GM12874 (cell line): ENCODE results near the gene B4GALT7.

Experiments
- CTCF ChIP-seq: IDR thresholded peaks from 2 replicates; pipeline ENCODE4 v1.5.1; 2011; ENCODE audit warnings: low read depth, mild to moderate bottlenecking, control low read depth, low read length, moderate library complexity; ENCODE audit not compliant: insufficient read depth

The B4GALT7 gene

GRCh38 chr5:177601577-177602457, 1.9 kb downstream of the B4GALT7 start:
- TF ChIP-seq CTCF, result no peak

GRCh38 chr5:177602458-177602830, 2.5 kb downstream of the B4GALT7 start:
- TF ChIP-seq CTCF, result no peak

DNA sequence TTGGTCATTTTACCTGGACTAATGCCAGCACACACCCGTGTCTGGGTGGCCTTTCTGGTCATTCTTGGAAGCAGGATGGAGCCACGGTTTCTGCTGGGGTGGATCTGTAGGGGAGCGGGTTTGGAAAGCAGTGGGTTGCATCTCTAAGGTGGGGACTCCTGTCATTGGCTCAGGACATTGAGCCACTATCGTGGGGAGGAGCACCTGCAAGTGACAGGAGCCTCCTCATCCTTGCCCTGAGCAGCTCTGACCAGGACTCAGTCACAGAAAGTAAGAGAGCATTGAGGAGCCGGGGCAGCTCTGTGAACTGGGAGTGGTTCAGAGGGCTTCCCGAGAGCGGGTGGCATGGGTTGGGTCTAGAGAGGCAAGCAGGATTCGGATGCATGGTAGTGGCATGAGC, 3.7 kb downstream of the B4GALT7 start:
- no peak for TF ChIP-seq CTCF

GRCh38 chr5:177604116-177604521, 4.2 kb downstream of the B4GALT7 start:
- TF ChIP-seq CTCF, result no peak

DNA sequence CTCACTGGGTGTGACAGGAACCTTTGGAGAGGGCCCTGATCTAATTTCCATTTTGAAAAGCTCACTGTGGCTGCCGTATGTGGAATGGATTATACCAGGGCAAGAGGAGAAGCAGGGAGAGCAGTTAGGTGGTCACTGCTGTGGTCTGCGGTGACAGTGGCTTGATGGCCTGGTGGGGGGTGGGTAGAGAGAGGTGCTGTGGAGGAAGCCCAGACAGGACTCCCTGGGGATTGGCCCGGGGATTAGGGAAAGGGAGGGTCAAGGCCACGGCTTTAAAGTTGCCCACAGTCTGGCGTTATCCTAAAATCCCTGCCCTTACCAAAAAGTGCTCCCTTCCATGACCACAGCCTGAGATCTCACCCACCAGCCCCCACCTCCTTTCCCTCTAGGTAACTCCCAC, 4.7 kb downstream of the B4GALT7 start:
- TF ChIP-seq CTCF, result no peak

- TF ChIP-seq CTCF, result no peak
Measured at GRCh38 chr5:177605078-177605477, 5.1 kb downstream of the B4GALT7 start.

DNA sequence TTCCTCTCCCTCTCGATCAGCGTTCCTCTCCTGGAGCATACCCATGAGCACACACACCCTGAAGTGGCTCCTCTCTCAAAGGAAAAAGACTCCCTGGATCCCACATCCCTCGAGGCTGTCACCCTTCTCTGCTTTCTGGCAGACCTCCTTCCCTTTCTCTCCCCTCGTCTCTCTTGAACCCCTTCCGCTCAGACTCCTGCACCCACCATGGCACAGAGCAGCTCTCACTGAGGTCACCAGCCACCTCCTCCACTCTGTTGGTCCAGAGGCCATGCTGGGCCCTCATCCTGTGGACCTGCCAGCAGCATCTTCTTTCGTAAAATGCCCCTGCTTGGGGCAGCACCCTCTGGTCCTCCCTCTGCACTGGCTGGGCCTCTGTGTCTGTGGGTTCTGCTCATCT, 5.7 kb downstream of the B4GALT7 start:
- TF ChIP-seq CTCF, result no peak
